CD4-positive, alpha-beta T cell treated with Interleukin-15 for 1 hour (primary cell): ENCODE data around the gene G0S2.

Experiments used
- DNase-seq: peaks from one replicate; pipeline ENCODE4 v3.0.0-alpha.2; 2020

G0S2 gene

GRCh38 chr1:209674957-209675564, at the start of gene G0S2:
G0S2 (plus strand) TSS chr1:209675412; CDS start chr1:209675685, 273 bp downstream.
- peak; percentile 81 for DNase-seq

GRCh38 chr1:209625791-209626285, 49.4 kb upstream of the G0S2 start:
- no peak for DNase-seq

GRCh38 chr1:209626346-209627026, 48.7 kb upstream of the G0S2 start:
- no peak for DNase-seq

GRCh38 chr1:209627027-209627731, 48.0 kb upstream of the G0S2 start:
- DNase-seq: peak; percentile 47

- peak; percentile 63 for DNase-seq
Observed at GRCh38 chr1:209627732-209628196, 47.4 kb upstream of the G0S2 start.

GRCh38 chr1:209628618-209629299, 46.5 kb upstream of the G0S2 start:
- no peak for DNase-seq

GRCh38 chr1:209629621-209630382, 45.4 kb upstream of the G0S2 start:
- no peak for DNase-seq

GRCh38 chr1:209630383-209631225, 44.6 kb upstream of the G0S2 start:
- DNase-seq: no peak

- DNase-seq: no peak
Observed at GRCh38 chr1:209633335-209633997, 41.7 kb upstream of the G0S2 start.

- no peak for DNase-seq
Observed at GRCh38 chr1:209634005-209634737, 41.0 kb upstream of the G0S2 start.

GRCh38 chr1:209635850-209636249, 39.4 kb upstream of the G0S2 start:
- no peak for DNase-seq

- DNase-seq: no peak
Observed at GRCh38 chr1:209641832-209642172, 33.4 kb upstream of the G0S2 start.

- DNase-seq: no peak
Observed at GRCh38 chr1:209642816-209643215, 32.4 kb upstream of the G0S2 start.

GRCh38 chr1:209643285-209644020, 31.8 kb upstream of the G0S2 start:
- no peak for DNase-seq

- DNase-seq: no peak
Observed at GRCh38 chr1:209645574-209646452, 29.4 kb upstream of the G0S2 start.

GRCh38 chr1:209646558-209646957, 28.7 kb upstream of the G0S2 start:
- no peak for DNase-seq

GRCh38 chr1:209647156-209647555, 28.1 kb upstream of the G0S2 start:
- DNase-seq: no peak

GRCh38 chr1:209648346-209648745, 26.9 kb upstream of the G0S2 start:
- DNase-seq: no peak
